COLO668 (cell line): ENCODE measurements around the gene CAMK1D.
A peak's percentile ranks its signal among the peaks of the same experiment; 100 is the strongest.

Experiments used
- DNase-seq: peaks from one replicate; lab custom pipeline; 2025; ENCODE audit not compliant: unreplicated experiment; lab: John Stamatoyannopoulos, UW

CAMK1D gene

DNA sequence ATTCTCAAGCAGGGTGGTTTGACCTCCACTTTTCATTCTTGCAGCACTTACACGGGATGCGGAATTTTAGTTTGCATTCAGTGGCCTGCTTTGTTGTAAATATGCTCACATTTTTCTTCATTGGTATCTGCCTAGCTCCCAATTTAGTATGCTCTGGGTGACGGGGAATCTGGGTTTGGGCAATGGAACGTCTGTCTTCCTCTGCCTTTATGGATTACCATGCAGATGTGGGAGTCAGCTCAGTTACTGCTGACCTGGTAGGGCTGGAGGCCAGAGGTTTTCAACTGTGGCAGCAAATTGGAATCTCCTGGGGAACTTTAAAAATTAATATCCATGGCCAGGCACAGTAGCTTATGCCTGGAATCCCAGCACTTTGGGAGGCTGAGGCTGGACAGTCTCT, 161.6 kb downstream of the CAMK1D start:
- no peak for DNase-seq

DNA sequence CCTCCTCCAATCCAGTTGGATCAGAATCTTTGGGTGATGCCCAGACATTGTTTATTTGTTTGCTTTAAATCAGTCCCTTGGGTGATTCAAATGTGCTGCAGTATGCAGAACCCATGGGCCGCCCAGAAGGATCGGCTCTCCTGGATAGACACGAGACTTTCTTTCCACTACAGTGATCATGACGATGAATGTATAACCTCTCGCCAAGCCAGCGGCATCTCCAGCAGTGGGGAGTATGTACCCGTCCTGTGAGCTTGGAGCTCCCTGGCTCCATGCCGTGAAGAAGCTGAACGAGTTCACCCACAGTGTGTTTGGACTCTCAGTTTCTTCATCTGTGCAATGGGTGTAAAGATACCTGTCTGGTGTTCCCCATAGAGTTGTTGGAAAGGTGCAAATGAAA, 162.3 kb downstream of the CAMK1D start:
- peak; percentile 24 for DNase-seq

DNA sequence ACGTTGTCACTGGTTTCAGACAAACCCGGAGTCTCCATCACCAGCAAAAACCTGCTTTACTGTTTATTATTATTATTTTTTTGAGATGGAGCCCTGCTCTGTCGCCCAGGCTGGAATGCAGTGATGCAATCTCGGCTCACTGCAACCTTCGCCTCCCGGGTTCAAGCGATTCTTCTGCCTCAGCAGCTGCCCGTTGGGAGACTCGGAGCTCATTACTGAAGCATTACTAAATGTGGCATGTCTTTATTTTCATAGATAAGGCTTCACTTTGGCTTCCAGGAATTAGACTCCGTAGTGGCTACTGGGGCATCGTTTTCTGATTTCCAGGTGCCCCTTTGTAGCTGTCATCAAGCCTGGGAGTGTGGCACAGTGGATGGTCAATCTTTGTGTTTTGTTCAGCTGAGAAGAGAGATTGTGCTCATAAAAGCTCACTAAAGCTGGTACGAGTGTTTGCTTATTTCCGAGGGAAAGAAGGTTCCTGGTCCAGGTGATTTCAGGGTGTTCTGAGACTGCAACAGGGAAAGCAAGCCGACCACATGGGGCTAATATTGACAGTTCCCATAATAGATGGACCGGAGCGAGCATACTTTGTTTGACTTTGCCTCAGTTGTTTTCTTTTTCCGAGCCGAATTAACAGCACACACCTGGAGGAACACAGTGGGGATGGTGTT, 163.1 kb downstream of the CAMK1D start:
- DNase-seq = peak; percentile 65

GRCh38 chr10:12513003-12513365, 163.6 kb downstream of the CAMK1D start:
- DNase-seq = peak; percentile 86

DNA sequence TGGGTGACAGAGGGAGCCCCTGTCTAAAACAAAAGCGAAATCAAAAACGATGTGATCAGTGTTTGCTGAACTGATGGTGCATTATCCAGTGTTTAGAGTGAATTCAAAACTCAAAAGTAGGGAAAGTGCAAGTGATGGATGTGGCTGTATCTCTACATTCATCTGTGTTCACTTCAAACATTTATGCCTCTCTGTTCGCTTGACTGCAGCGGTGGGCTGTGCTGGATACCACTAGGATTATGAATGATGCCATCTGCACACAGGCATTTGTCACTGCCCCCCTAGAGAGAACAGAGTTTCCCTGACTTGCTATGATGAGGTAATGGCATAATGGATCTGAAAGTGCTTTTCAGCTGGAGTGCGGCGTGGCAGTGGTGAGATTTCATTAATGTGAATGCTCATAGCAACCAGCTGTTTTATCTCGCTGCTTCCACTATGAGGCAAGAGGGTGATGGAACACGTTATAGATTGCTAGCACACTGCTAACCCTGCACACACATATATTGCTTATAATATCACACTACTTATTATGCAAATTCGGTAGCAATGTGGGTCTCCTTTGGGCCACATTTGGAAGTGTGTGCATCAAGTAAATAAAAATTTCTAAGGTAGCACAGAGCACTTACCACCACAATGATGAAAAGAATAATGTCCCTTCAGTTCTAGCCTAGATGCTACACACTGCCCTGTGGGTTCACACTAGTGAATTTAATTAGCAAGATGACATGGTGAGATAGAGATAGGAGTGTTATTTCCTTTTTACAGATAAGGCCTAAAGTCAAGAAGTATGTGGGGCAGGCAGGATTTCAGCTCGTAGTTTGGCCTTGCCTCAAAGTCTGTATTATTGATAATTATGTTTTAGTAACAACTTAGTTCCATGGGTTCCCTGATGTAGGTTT, 164.7 kb downstream of the CAMK1D start:
- DNase-seq = peak; percentile 67

GRCh38 chr10:12518024-12518423, 168.7 kb downstream of the CAMK1D start:
- no peak for DNase-seq

DNA sequence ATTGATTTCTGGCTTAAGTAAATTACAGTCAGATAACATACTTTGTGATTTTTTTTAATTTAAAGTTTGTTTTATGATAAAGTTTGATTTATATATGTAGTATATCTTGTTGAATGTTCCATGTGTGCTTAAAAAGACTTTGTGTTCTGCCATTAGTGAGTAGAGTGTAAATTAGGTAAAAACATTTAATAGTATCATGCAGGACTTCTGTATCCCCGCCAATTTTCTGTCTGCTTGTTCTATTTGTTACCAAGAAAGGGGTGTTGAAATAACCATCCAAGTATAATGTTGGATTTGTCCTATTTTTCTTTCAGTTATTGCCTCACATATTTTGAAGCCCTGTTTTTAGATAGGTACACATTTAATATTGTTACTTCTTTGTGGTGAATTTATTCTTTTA, 172.1 kb downstream of the CAMK1D start:
- DNase-seq = no peak

DNA sequence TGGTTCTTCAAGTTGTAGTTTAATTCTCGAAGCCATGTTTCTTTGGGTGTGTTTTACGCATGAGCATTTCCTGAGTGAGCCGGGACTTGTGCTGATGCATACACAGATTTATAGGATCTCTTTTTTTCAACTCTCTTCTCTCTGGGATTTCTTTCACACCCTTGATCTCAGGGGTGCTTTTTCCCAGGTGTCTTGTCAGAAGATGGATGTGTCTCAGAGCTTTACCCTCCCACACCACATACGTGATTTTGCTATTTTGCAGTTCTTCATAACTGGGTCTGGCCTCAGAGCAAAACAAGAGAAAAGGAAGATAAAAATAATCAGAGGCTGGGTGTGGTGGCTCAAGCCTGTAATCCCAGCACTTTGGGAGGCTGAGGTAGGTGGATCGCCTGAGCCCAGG, 177.0 kb downstream of the CAMK1D start:
- DNase-seq = no peak

DNA sequence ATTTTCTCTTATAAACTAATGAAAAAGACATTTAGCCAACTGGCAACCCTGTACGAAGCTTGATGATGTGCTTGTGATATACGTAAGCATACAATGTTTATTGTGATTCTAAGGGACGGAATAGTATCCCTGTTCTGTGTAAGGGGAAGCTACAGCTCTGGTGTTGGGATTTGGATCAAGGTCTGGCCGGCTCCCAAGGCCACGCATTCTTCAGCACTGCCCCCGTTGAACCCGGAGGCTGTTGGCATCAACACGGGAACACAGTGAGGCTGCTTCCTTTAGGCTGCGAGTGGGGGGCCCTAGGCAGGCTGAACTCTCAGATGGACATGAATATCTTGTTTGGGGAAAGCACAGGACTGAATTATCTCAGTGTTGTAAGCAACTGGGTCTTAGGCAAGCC, 180.6 kb downstream of the CAMK1D start:
- no peak for DNase-seq

DNA sequence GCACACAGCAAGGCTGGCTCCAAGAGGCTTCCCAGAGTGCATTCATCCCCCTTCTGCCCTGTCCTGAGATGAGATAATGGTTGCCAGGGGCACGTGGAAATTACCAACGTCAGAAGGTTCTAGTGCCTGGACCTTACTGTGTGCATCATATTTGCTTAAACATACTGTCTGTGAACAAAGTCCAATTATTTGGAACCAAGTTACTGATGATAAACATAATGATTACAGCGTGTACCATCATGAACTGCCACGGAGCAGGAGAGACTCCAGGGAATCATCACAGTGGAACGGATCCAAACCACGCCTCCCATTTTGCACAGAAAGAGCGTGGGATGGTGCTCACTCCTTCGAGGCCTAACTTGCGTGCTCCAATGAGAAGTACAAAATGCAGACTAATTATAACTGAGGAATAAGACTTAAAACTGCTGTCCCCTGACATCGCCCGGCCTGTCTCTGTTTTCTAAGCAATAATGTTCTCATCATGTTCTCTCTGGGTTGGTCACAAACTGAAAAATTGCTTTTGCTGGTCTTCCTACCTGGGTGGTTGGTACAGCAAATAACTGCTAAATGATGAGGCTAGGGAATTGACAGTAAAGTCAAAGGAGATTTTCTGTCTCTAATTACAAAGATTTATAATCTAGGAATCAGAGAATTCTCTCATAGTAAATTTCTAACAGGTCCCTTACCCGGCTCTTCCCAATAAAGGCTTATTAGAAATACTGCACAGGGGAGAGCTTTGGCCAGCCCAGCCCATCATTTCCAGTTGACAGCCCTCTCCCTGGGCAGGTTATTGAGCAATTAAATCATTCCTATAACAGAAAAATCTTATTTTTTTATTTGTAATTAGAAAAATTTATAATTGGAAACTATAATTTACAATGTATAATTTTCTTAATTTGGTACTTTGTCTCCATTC, 182.2 kb downstream of the CAMK1D start:
- DNase-seq = no peak

GRCh38 chr10:12533151-12533550, 183.8 kb downstream of the CAMK1D start:
- DNase-seq = no peak

GRCh38 chr10:12533723-12534122, 184.4 kb downstream of the CAMK1D start:
- DNase-seq = no peak

DNA sequence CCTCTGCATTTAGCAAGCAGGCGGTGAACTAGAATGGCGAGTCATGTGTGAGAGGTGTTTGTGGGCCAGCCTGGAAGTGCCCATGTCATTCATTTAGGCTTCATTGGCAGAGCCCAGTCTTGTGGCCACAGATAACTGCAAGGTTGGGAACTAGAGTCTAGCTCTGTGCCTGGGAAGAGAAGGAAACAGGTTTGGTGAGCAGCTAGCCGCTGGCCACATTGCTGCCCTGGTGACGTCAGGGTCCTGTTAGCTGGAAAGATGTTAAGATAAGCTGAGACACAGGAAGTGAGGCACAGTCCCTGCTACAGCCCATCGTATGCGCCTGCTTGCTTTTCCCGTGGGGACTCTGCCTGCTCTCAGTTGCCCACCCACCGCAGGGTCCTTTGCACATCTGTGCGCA, 185.5 kb downstream of the CAMK1D start:
- no peak for DNase-seq

DNA sequence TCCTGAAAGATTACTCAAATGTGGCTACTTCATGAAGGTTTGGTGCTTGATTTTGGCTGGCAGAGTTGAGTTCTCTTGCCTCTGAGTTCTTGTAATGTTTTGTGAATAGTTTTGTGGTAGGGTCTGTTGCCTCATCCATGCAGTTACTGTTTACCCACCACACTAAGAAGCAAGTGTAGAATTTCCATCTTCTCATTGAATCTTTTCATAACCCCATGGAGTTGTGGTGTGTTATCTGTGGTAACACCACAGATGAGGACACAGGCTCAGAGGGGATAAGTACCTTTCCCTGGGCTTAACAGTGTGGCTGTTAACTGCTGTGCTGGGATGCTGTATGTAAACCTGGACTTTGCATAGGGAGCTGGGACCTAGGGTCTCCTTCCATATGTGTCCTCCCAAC, 186.3 kb downstream of the CAMK1D start:
- no peak for DNase-seq

DNA sequence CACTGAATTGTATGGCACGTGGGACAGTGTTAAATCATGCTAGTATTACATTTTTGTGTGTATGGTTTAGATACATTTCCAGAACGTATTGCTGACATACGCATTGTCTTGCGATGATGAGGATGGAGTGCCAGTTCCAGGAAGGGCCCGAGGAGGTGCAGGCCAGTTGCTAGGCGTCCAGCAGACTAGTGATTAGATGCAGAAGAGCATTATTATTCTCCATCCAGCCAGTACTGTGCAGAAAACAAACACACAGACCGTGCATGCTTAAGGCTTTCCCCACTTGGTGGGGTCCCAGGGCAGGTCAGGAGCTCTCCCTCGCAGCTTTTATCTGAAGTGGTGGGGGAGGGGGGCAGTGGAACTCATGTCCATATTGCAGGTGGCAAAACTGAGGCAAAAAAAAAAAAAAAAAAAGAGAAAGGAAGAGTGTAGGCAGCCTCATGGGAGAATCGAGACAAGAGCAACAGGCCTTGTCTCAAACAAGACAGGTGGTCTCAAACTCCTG, 189.2 kb downstream of the CAMK1D start:
- DNase-seq = no peak

- DNase-seq = peak; percentile 22
Measured at GRCh38 chr10:12539350-12540164, 190.2 kb downstream of the CAMK1D start.

DNA sequence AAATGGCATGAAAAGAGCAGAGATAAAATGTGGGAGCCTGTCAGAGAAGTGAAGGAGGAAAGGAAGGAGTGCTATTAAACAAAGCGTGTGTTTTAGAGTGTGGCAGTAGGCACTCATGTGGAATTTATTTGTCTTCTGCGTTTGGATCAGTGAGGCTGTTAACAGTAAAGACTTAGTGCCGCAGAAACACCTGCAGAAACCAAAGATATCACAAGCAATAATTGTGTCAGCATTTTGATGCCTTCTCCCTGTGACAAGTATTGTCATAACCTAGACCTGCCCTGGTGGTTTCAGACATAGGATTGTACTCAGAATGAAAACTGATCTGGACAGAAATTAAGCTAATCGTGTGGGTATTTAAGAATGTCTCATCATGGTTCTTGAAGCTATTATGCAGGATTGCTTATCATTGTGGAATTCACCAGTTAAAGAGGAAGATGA, 191.0 kb downstream of the CAMK1D start:
- no peak for DNase-seq

- DNase-seq = no peak
Measured at GRCh38 chr10:12541446-12542067, 192.2 kb downstream of the CAMK1D start.

DNA sequence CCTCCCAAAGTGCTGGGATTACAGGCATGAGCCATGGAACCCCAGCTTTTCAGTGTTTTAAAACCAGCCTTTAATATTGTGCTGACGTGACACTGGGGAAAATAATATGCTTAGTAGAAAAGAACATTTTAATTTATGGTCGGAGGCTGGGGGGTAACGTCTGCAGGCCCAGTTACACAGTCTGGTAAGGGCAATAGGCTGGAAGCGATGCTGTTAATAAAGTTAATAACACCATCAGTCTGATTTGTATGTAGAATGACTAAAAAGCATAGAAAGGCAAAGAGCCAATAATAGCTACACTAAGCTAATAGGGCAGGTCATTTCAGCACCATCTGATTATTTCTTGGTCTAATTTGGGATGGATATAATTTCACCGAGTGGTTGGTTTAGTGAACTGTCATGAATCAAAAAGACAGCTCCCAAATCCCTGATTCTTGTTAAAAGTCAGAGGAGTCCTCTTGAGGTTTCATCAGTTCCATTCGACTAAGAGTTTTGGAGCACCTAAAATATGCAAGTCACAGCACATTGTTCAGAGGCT, 192.9 kb downstream of the CAMK1D start:
- no peak for DNase-seq

DNA sequence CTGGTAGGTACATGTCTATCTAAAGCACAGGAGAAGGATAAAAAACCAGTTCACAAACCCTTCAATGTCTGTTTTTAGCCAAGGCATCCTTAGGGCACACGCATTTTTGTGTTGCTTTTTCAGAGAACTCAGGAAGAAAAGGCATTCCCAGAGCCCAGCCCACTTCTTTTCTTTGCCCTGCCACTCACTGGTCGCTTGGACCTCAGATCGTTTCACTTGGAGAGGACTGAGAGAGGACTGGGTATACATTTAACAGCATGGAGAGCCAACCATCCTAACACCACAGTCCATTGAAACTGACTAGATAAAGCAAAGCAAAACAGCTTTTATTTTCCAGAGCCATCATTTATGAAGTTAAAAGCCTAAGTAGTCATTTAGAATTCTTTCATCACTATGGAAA, 194.2 kb downstream of the CAMK1D start:
- no peak for DNase-seq
